ENCODE measurements around the gene UBXN2A. TPM values are rescaled to one million over a fixed set of nuclear protein-coding genes. Genes with fewer than 3 reads are reported as not detected.

The UBXN2A gene
- total RNA-seq, 4 donors from 2014 or later = 13.9 to 17.9 (median 15.0) TPM

DNA sequence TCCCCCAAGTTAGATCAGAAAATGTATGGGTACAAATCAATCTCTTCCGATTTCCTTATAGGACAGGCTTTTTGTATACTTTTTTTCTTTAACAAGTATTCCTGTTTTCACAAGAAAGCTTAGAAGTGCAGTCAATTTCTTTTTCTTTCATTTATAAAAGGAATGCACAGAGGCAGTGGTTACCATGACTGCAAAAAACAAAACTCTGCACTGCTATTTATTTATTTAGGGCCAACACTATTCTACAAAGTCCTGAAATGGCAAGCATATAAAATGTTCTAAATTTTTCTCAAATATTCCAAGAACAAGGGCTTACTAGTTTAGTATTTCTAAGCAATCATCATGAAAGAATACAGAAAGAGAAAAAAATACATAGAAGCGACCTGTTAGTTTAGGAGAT is 35.6 kb upstream of the UBXN2A start:
- TF ChIP-seq CTCF (IDR thresholded peaks at IDR 0.05; ENCODE audit: low read depth) = no peak

- no peak for TF ChIP-seq CTCF (IDR thresholded peaks at IDR 0.05; ENCODE audit: low read depth)
Measured at GRCh38 chr2:23905155-23905554, 35.1 kb upstream of the UBXN2A start.

- TF ChIP-seq CTCF (IDR thresholded peaks at IDR 0.05; ENCODE audit: low read depth) = no peak
Measured at GRCh38 chr2:23912054-23912453, 28.2 kb upstream of the UBXN2A start.

DNA sequence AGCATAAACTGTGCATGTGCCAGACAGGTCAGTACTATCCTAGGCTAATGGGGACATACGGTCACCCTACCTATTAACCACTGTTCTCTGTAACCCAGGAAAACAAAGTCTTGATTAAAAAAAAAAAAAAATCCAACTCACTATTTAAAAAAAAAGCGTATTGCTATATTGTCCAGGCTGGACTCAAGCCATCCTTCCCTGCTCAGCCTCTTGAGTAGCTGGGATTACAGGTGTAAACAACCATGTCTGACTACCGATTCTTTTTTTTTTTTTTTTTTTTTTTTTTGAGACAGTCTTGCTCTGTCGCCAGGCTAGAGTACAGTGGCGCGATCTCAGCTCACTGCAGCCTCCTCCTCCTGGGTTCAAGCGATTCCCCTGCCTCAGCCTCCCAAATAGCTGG is 24.9 kb upstream of the UBXN2A start:
- TF ChIP-seq CTCF (IDR thresholded peaks at IDR 0.05; ENCODE audit: low read depth) = no peak

- TF ChIP-seq CTCF (IDR thresholded peaks at IDR 0.05; ENCODE audit: low read depth) = no peak
Measured at GRCh38 chr2:23916727-23917405, 23.4 kb upstream of the UBXN2A start.

- no peak for TF ChIP-seq CTCF (IDR thresholded peaks at IDR 0.05; ENCODE audit: low read depth)
Measured at GRCh38 chr2:23918837-23919489, 21.3 kb upstream of the UBXN2A start.

DNA sequence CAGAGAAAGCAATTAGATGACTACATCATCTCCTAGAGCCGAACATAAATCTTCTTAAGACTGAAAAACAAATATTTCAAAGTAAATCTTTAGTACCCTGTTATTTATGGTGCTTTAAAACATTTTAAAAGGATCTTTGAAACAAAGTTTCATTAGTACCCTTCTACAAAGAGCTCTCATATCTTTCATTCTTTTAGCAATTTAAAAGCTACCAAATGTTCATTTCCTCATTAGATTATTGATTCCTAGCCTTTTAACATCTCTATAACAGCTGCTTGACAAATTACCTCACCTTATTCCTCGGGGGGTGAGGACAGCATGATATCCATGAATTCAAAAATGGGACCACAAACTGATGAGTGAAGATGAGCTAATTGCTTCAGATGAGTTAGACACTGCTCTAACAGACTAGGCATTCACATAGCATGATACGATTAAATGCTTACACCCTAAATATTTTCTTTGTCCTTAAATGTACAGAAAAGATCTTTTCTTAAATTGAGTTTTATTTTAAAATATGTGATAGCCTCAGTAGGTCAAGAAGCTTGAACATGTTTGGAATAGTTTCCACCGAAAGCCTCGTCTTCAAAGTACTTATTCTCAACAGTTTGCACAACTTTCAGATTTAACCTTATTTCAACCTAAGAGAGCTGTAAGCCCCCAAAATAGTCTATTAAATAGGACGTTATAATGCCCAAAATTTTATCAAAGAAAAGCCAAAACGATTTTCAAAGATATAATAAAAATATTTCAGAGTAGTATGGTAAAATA is 15.5 kb upstream of the UBXN2A start:
- TF ChIP-seq CTCF (IDR thresholded peaks at IDR 0.05; ENCODE audit: low read depth) = no peak
